Fibroblast of peridontal ligament (primary cell): ENCODE data around the gene OR10P1.

Experiments
- DNase-seq: peaks from one replicate; pipeline ENCODE4 v3.0.0-alpha.2; 2010; ENCODE audit errors: extremely low read depth

OR10P1 gene

GRCh38 chr12:55684761-55685370 is 48.2 kb downstream of the OR10P1 start:
- no peak for DNase-seq

GRCh38 chr12:55685671-55686070 is 49.0 kb downstream of the OR10P1 start:
- DNase-seq = no peak

- DNase-seq = no peak
Observed at GRCh38 chr12:55686366-55687010, 49.8 kb downstream of the OR10P1 start.
